ENCODE data around the gene HIVEP1.

The HIVEP1 gene

DNA sequence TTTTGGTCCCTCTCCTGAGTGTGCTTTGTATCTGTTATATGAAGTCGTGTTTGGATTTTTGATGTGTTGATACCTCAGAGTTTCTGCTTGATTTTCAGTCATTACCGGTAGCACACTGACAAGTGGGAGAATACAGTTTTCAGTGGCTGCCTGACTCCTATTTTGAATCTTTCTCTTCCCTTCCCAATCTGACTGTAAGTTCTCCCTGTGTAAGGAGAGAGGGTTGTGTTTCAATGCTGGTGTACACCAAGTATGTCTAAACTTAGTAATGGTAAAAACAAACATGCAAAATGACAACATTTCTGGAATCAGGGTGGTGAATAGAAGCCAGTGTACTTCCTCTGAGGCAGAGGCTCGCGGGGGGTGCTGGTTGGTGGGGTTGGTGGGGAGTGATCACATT, 103.4 kb downstream of the HIVEP1 start:
- TF ChIP-seq, protein P1, sequence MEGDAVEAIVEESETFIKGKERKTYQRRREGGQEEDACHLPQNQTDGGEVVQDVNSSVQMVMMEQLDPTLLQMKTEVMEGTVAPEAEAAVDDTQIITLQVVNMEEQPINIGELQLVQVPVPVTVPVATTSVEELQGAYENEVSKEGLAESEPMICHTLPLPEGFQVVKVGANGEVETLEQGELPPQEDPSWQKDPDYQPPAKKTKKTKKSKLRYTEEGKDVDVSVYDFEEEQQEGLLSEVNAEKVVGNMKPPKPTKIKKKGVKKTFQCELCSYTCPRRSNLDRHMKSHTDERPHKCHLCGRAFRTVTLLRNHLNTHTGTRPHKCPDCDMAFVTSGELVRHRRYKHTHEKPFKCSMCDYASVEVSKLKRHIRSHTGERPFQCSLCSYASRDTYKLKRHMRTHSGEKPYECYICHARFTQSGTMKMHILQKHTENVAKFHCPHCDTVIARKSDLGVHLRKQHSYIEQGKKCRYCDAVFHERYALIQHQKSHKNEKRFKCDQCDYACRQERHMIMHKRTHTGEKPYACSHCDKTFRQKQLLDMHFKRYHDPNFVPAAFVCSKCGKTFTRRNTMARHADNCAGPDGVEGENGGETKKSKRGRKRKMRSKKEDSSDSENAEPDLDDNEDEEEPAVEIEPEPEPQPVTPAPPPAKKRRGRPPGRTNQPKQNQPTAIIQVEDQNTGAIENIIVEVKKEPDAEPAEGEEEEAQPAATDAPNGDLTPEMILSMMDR (IDR thresholded peaks at IDR 0.05), result no peak

- TF ChIP-seq, protein P1 (IDR thresholded peaks at IDR 0.05), result no peak
These were observed 104.2 kb downstream of the HIVEP1 start for GRCh38 chr6:12116264-12116800.

- TF ChIP-seq, protein P1 (IDR thresholded peaks at IDR 0.05), result no peak
These were observed 104.9 kb downstream of the HIVEP1 start for GRCh38 chr6:12116978-12117377.

GRCh38 chr6:12118607-12119006, 106.5 kb downstream of the HIVEP1 start:
- TF ChIP-seq, protein P1 (IDR thresholded peaks at IDR 0.05), result no peak

GRCh38 chr6:12119085-12119588, 107.0 kb downstream of the HIVEP1 start:
- TF ChIP-seq, protein P1 (IDR thresholded peaks at IDR 0.05), result no peak

DNA sequence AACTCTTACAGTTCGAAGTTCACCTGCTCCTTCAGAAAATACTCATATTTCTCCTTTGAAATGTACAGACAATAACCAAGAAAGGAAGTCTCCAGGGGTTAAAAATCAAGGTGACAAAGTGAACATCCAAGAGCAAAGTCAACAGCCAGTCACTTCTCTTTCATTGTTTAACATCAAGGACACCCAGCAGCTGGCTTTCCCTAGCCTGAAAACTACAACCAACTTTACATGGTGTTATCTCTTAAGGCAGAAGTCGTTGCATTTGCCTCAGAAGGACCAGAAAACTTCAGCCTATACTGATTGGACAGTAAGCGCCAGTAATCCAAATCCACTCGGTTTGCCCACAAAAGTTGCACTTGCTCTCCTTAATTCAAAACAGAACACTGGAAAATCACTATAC, 113.3 kb downstream of the HIVEP1 start:
- TF ChIP-seq, protein P1 (IDR thresholded peaks at IDR 0.05), result no peak

DNA sequence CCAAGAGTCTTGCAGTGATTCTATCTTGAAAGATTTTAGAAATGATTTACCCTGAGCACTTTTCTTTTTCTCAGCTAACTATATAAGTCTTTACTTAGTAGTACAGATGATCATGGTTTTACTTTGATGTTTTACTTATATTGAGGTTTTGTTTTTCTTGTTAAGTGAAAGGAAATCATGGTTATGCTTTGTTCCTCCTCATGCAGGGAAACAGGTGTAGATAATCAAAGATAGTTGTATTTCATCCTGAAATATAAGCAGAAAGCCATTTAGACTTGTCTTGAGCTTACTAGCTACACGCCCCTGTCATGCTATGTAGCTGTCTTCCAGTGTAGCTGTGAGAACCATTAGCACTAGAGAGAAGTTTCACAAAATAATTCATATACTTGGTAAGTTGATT, 113.9 kb downstream of the HIVEP1 start:
- TF ChIP-seq, protein P1 (IDR thresholded peaks at IDR 0.05), result no peak

- TF ChIP-seq, protein P1 (IDR thresholded peaks at IDR 0.05), result no peak
These were observed 117.4 kb downstream of the HIVEP1 start for GRCh38 chr6:12129523-12129922.
